H1 (cell line): ENCODE results near the gene MAN2A1. TPM values are rescaled to one million over a fixed set of nuclear protein-coding genes. Genes with fewer than 3 reads are reported as not detected.

Experiments
- CTCF ChIA-PET: fragments of 300-600 bp; sonication (Branson Sonifier 250); formaldehyde crosslinking; loops from one replicate; lab custom pipeline; 2021; ENCODE audit not compliant: partially characterized antibody; lab: Charles Lee
- POLR2A ChIA-PET: fragments of 300-600 bp; sonication (Branson Sonifier 250); formaldehyde crosslinking; loops from one replicate; lab custom pipeline; 2021; ENCODE audit warnings: inconsistent platforms; ENCODE audit not compliant: partially characterized antibody; lab: Charles Lee
- DNase-seq, 2 experiments: peaks; one replicate each; pipeline versions ENCODE4 v3.0.0 to v3.0.0-alpha.2; 2010 to 2022; ENCODE audit warnings: low spot score in 2 of 2, low read depth in 1 of 2, mixed read lengths in 1 of 2
- FAIRE-seq: peaks from 2 replicates; lab custom pipeline; 2011; peaks lifted over from hg19 to GRCh38; lab: Jason Lieb, UNC
- H2AFZ ChIP-seq: 2 replicates; pipeline ENCODE4 v1.8.1; 2012; ENCODE audit warnings: low read length, inconsistent platforms
- H2AK5ac ChIP-seq: 2 replicates; pipeline ENCODE4 v1.6.1; 2013; ENCODE audit warnings: low read depth, low read length
- H2BK120ac ChIP-seq: replicated peaks from 2 replicates; pipeline ENCODE3; 2013; ENCODE audit warnings: low read depth, low read length, inconsistent platforms
- H2BK12ac ChIP-seq: 2 replicates; pipeline ENCODE4 v1.6.1; 2013; ENCODE audit warnings: low read depth, low read length
- H2BK15ac ChIP-seq: 2 replicates; pipeline ENCODE4 v1.6.1; 2013; ENCODE audit warnings: low read length
- H2BK20ac ChIP-seq: 2 replicates; pipeline ENCODE4 v1.6.1; 2013; ENCODE audit warnings: low read length
- H2BK5ac ChIP-seq: 2 replicates; pipeline ENCODE4 v1.6.1; 2013; ENCODE audit warnings: low read depth, low read length
- H3K14ac ChIP-seq: 2 replicates; pipeline ENCODE4 v1.6.1; 2013; ENCODE audit warnings: inconsistent platforms; ENCODE audit not compliant: insufficient read length
- H3K18ac ChIP-seq: 2 replicates; pipeline ENCODE4 v1.6.1; 2013; ENCODE audit warnings: low read length; ENCODE audit errors: extremely low read depth
- H3K23ac ChIP-seq: 2 replicates; pipeline ENCODE4 v1.6.1; 2013; ENCODE audit warnings: inconsistent platforms; ENCODE audit not compliant: insufficient read length
- H3K23me2 ChIP-seq: 2 replicates; pipeline ENCODE4 v1.6.1; 2013; ENCODE audit warnings: low read depth, low read length
- H3K27ac ChIP-seq: 2 replicates; pipeline ENCODE4 v1.6.1; 2011; ENCODE audit warnings: low read depth, low read length, inconsistent platforms
- H3K27me3 ChIP-seq, 4 experiments: replicated peaks in 1 of 4; 1 replicate in 1 of 4; 2 replicates in 3 of 4; pipeline versions ENCODE4 v1.6.1 to v1.8.1; 2011 to 2013; ENCODE audit warnings: low read length in 3 of 4, mild to moderate bottlenecking in 3 of 4, inconsistent platforms in 2 of 4, mixed read lengths in 2 of 4, moderate library complexity in 1 of 4; ENCODE audit not compliant: control insufficient read depth in 3 of 4, insufficient read depth in 3 of 4; ENCODE audit errors: extremely low read depth in 1 of 4
- H3K36me3 ChIP-seq, 4 experiments: 2 replicates each; pipeline versions ENCODE4 v1.6.1 to v1.8.1; 2011 to 2013; ENCODE audit warnings: mild to moderate bottlenecking in 4 of 4, low read length in 3 of 4, moderate library complexity in 2 of 4, control low read depth in 1 of 4, inconsistent platforms in 1 of 4; ENCODE audit not compliant: insufficient read depth in 4 of 4, control insufficient read depth in 2 of 4
- H3K4ac ChIP-seq: replicated peaks from 2 replicates; pipeline ENCODE3; 2013; ENCODE audit warnings: low read length, low read depth, mixed read lengths, inconsistent platforms; ENCODE audit not compliant: insufficient read length
- H3K4me1 ChIP-seq, 4 experiments: replicated peaks in 1 of 4; 1 replicate in 1 of 4; 2 replicates in 3 of 4; pipeline versions ENCODE4 v1.6.1 to v1.8.1; 2011 to 2013; ENCODE audit warnings: low read length in 3 of 4, inconsistent platforms in 2 of 4, mixed read lengths in 1 of 4; ENCODE audit not compliant: insufficient read depth in 4 of 4, control insufficient read depth in 3 of 4
- H3K4me2 ChIP-seq, 2 experiments: 2 replicates each; pipeline versions ENCODE4 v1.6.1 to v1.8.1; 2011 to 2013; ENCODE audit warnings: low read depth in 2 of 2, low read length in 2 of 2, control low read depth in 1 of 2, inconsistent platforms in 1 of 2, mild to moderate bottlenecking in 1 of 2; ENCODE audit not compliant: insufficient read depth in 1 of 2
- H3K4me3 ChIP-seq, 4 experiments: fragments of 200-600, 300-600 bp in 1 of 4; sonication (generic), shearing (Covaris generic), sonication (Bioruptor Twin) in 1 of 4; 2 replicates each; pipeline versions ENCODE4 v1.5.1 to v1.8.1; 2011 to 2016; ENCODE audit warnings: low read length in 4 of 4, low read depth in 3 of 4, control low read depth in 2 of 4, inconsistent platforms in 2 of 4, mild to moderate bottlenecking in 2 of 4, mixed read lengths in 1 of 4, moderate library complexity in 1 of 4; ENCODE audit not compliant: insufficient read depth in 2 of 4; ENCODE audit errors: extremely low read depth in 1 of 4
- H3K56ac ChIP-seq: replicated peaks from 2 replicates; pipeline ENCODE3; 2013; ENCODE audit warnings: low read depth, mild to moderate bottlenecking, mixed read lengths, low read length, inconsistent platforms; ENCODE audit not compliant: insufficient read length
- H3K79me1 ChIP-seq: 2 replicates; pipeline ENCODE4 v1.6.1; 2013; ENCODE audit warnings: low read depth, low read length, control low read depth
- H3K79me2 ChIP-seq, 2 experiments: 2 replicates each; pipeline versions ENCODE4 v1.6.1 to v1.8.1; 2012 to 2013; ENCODE audit warnings: low read length in 2 of 2, mild to moderate bottlenecking in 2 of 2, inconsistent platforms in 1 of 2; ENCODE audit not compliant: insufficient read depth in 2 of 2, control insufficient read depth in 1 of 2
- H3K9ac ChIP-seq, 4 experiments: replicated peaks in 1 of 4; 1 replicate in 1 of 4; 2 replicates in 3 of 4; pipeline versions ENCODE4 v1.6.1 to v1.8.1; 2011 to 2013; ENCODE audit warnings: low read depth in 3 of 4, low read length in 3 of 4, control low read depth in 2 of 4, mild to moderate bottlenecking in 2 of 4, moderate library complexity in 2 of 4, inconsistent platforms in 1 of 4; ENCODE audit errors: extremely low read depth in 1 of 4
- H3K9me3 ChIP-seq, 2 experiments: 2 replicates each; pipeline versions ENCODE4 v1.6.1 to v1.8.1; 2012 to 2013; ENCODE audit warnings: mild to moderate bottlenecking in 2 of 2, moderate library complexity in 2 of 2, control low read depth in 1 of 2, inconsistent platforms in 1 of 2, low read depth in 1 of 2, low read length in 1 of 2, mixed read lengths in 1 of 2; ENCODE audit not compliant: insufficient read depth in 2 of 2
- H4K20me1 ChIP-seq, 2 experiments: replicated peaks in 1 of 2; 2 replicates each; pipeline versions ENCODE3 to v1.8.1; 2011 to 2013; ENCODE audit warnings: inconsistent platforms in 2 of 2, low read length in 2 of 2, mild to moderate bottlenecking in 1 of 2; ENCODE audit not compliant: insufficient read depth in 2 of 2, control insufficient read depth in 1 of 2
- H4K5ac ChIP-seq: 2 replicates; pipeline ENCODE4 v1.6.1; 2013; ENCODE audit warnings: low read length, low read depth, mixed read lengths, inconsistent platforms; ENCODE audit not compliant: insufficient read length
- H4K8ac ChIP-seq: 2 replicates; pipeline ENCODE4 v1.8.0; 2013; ENCODE audit warnings: mild to moderate bottlenecking, moderate library complexity, low read length, inconsistent platforms; ENCODE audit not compliant: insufficient read depth; ENCODE audit errors: extremely low read depth
- H4K91ac ChIP-seq: replicated peaks from 2 replicates; pipeline ENCODE3; 2013; ENCODE audit warnings: low read length, mixed read lengths, inconsistent platforms; ENCODE audit not compliant: insufficient read length
- BCL11A ChIP-seq, 2 experiments: IDR thresholded peaks; one replicate each; pipeline ENCODE4 v1.6.1; 2011; ENCODE audit warnings: low read depth in 2 of 2, low read length in 2 of 2, mild to moderate bottlenecking in 2 of 2
- CBX8 ChIP-seq: fragments of 300-800, 300-1000 bp; sonication (generic); IDR thresholded peaks from 2 replicates; pipeline ENCODE4 v1.7.1; 2016; ENCODE audit warnings: low read depth, low read length, borderline replicate concordance
- EP300 ChIP-seq, 2 experiments: IDR thresholded peaks; 1 replicate in 1 of 2; 2 replicates in 1 of 2; pipeline ENCODE4 v1.6.1; 2011 to 2012; ENCODE audit warnings: low read depth in 2 of 2, low read length in 2 of 2, mild to moderate bottlenecking in 2 of 2, borderline replicate concordance in 1 of 2, inconsistent platforms in 1 of 2, moderate library complexity in 1 of 2
- KDM5A ChIP-seq: fragments of 200-600 bp; IDR thresholded peaks from 2 replicates; pipeline ENCODE4 v1.7.1; 2012; ENCODE audit warnings: mild to moderate bottlenecking, low read length, inconsistent platforms, mixed read lengths
- RAD21 ChIP-seq, 2 experiments: IDR thresholded peaks in 1 of 2; conservative IDR thresholded peaks in 1 of 2; 2 replicates each; pipeline ENCODE4 v1.6.1; 2011; ENCODE audit warnings: low read depth in 2 of 2, low read length in 2 of 2, improper control_type of control experiment in 1 of 2, inconsistent platforms in 1 of 2, mild to moderate bottlenecking in 1 of 2, moderate library complexity in 1 of 2
- TCF12 ChIP-seq: IDR thresholded peaks from 2 replicates; pipeline ENCODE4 v1.6.1; 2011; ENCODE audit warnings: low read depth, mild to moderate bottlenecking, low read length
- YY1 ChIP-seq: IDR thresholded peaks from 2 replicates; pipeline ENCODE4 v1.6.1; 2011; ENCODE audit warnings: low read depth, mild to moderate bottlenecking, low read length
- WGBS, 2 experiments: shearing (Covaris generic) in 1 of 2; methylation state at CpG; one replicate each; pipeline versions ENCODE4 v1.1.6 to v1.1.7; 2013 to 2015; ENCODE audit warnings: low lambda C conversion rate in 2 of 2, mixed read lengths in 2 of 2, inconsistent platforms in 1 of 2, low coverage in 1 of 2, missing lambda C conversion rate in 1 of 2; ENCODE audit not compliant: insufficient replicate concordance in 2 of 2, insufficient coverage in 1 of 2, insufficient read length in 1 of 2; ENCODE audit errors: extremely low coverage in 1 of 2, missing lambda C conversion rate in 1 of 2; 5-methylcytosine and 5-hydroxymethylcytosine counted together
- polyA plus RNA-seq, 7 experiments: library from polyadenylated mRNA; depleted of rRNA in 3 of 7; stranded (reverse) in 5 of 7; unstranded in 2 of 7; fragments of >200 nt in 5 of 7; fragments of 200-250 nt in 2 of 7; gene quantifications; 1 replicate in 5 of 7; 2 replicates in 1 of 7; 4 replicates in 1 of 7; pipeline versions ENCODE4 v1.2.1 to v1.2.3, GENCODE V29; 2011 to 2013; ENCODE audit warnings: missing spikeins in 2 of 7, mixed read lengths in 2 of 7
- total RNA-seq: library from RNA; stranded (reverse); fragmentation: NEBNext Ultra II Directional; extraction: Animal tissue kit (Norgen Biotek cat#: 25700); gene quantifications from 2 replicates; pipeline ENCODE4 v1.2.1, GENCODE V29; 2021
- TF ChIP-seq, protein P1 (sequence below): IDR thresholded peaks from 2 replicates; pipeline ENCODE4 v1.6.1; 2012; ENCODE audit warnings: inconsistent platforms
- TF ChIP-seq, protein P2 (sequence below): IDR thresholded peaks from 2 replicates; pipeline ENCODE4 v1.6.1; 2012; ENCODE audit warnings: low read length, inconsistent platforms

MAN2A1 gene
- total and polyA plus RNA-seq, 2 of the 8 experiments (the other 6 are each of a cell fraction or from before 2014, with no cell fraction given), result 29.1 to 102 TPM

DNA sequence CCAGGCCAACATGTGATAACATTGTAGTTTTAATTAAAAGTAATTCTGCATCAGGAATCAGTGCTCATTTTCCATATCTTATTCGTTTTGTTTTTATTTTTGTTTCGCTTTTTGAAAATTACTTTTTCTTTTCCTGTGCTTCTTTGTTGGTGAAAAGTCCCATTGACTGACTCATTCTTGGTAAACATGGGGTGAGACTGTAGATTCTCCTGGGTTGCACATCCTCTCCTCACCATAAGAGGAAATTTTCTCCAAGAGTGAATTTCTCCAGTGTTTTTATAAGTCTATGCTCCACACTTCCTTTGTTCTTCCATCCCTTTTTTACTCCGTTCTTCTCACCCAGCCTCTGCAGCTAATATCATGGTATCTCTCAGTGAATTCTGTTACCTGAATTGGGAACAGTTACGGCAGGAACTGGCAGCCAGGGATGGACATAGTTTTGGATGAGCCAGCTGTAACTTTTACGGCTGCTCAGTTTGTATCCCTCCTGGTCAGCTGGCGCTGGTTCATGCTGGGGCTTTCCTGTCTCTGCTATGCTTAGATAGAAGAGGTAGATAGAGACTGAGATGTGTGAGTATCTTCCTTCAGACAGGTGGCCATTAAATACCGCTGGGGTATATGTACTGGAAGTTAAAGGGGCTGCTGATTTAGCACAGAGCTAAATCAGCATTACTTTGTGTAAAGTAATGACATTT, 80.0 kb downstream of the MAN2A1 start:
- no peak overlapping the region for H2BK20ac ChIP-seq
- no peak overlapping the region for H2AK5ac ChIP-seq
- FAIRE-seq, result no peak
- peaks cover 0 to 18% of the 10 kb centered on the region in 2 experiments; a peak in 2 of 4 replicates for H3K79me2 ChIP-seq
- no peak overlapping the region for H3K18ac ChIP-seq
- H3K36me3 ChIP-seq, result peaks cover 0 to 39% (median 1%) of the 10 kb centered on the region in 4 experiments; a peak in 3 of 8 replicates
- WGBS, 2 experiments, result 95% methylated on average over 7 of the region's 7 CpGs; no CpG with 5 or more reads in 1 of the 2 experiments
- H3K4me1 ChIP-seq, result no peaks in the 10 kb centered on the region
- H3K9ac ChIP-seq, result no peak overlapping the region
- peaks cover 2% of the 10 kb centered on the region; the same call in 1 of the 2 replicates for H3K79me1 ChIP-seq
- no peak overlapping the region for H3K23ac ChIP-seq
- H2BK12ac ChIP-seq, result no peak overlapping the region
- H4K20me1 ChIP-seq, result peaks cover 0 to 4% of the 10 kb centered on the region in 2 experiments
- H2AFZ ChIP-seq, result no peak overlapping the region
- no peak overlapping the region for H3K27ac ChIP-seq
- no peak overlapping the region for H2BK5ac ChIP-seq
- no peak overlapping the region for H3K56ac ChIP-seq
- TF ChIP-seq KDM5A (no peak), RAD21 (IDR thresholded peaks at IDR 0.05 in 1 of 2, conservative IDR thresholded peaks at IDR 0.05 in 1 of 2; ENCODE audit: low read depth in 2 of 2, low read length in 2 of 2) (no peak), CBX8 (no peak), EP300 (IDR thresholded peaks at IDR 0.05; ENCODE audit: borderline replicate concordance in 1 of 2, low read depth in 2 of 2, low read length in 2 of 2) (no peak), TCF12 (no peak), BCL11A (IDR thresholded peaks at IDR 0.05; ENCODE audit: low read depth in 2 of 2, low read length in 2 of 2) (no peak), YY1 (no peak)
- TF ChIP-seq, protein P1, sequence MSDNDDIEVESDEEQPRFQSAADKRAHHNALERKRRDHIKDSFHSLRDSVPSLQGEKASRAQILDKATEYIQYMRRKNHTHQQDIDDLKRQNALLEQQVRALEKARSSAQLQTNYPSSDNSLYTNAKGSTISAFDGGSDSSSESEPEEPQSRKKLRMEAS, result no peak
- TF ChIP-seq, protein P2, sequence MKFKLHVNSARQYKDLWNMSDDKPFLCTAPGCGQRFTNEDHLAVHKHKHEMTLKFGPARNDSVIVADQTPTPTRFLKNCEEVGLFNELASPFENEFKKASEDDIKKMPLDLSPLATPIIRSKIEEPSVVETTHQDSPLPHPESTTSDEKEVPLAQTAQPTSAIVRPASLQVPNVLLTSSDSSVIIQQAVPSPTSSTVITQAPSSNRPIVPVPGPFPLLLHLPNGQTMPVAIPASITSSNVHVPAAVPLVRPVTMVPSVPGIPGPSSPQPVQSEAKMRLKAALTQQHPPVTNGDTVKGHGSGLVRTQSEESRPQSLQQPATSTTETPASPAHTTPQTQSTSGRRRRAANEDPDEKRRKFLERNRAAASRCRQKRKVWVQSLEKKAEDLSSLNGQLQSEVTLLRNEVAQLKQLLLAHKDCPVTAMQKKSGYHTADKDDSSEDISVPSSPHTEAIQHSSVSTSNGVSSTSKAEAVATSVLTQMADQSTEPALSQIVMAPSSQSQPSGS, result no peak
- no peak overlapping the region for H4K5ac ChIP-seq
- POLR2A ChIA-PET, result interaction anchor here (1.2 kb wide), 1 partner anchor 11 kb away, joined by 3 read pairs; no protein-coding TSS in a partner anchor
- H3K4me3 ChIP-seq, result no peak overlapping the region
- no peak overlapping the region for H2BK120ac ChIP-seq
- H3K27me3 ChIP-seq, result no peaks in the 10 kb centered on the region
- CTCF ChIA-PET, result no interaction called here
- no peak overlapping the region for H4K8ac ChIP-seq
- no peaks in the 10 kb centered on the region for H3K9me3 ChIP-seq
- no peak for DNase-seq
- H3K4me2 ChIP-seq, result no peak overlapping the region
- no peak overlapping the region for H3K4ac ChIP-seq
- H4K91ac ChIP-seq, result no peak overlapping the region
- no peak overlapping the region for H2BK15ac ChIP-seq
- H3K23me2 ChIP-seq, result no peaks in the 10 kb centered on the region
- H3K14ac ChIP-seq, result no peak overlapping the region
